Ectodermal cell (in vitro differentiated cells): ENCODE measurements around the gene HAUS7.

ENCODE experiments used
- H3K27ac ChIP-seq: 2 replicates; pipeline ENCODE4 v1.7.0; 2013; ENCODE audit warnings: mild to moderate bottlenecking, low read depth, low read length; ENCODE audit not compliant: insufficient read depth, poor library complexity, severe bottlenecking
- H3K27me3 ChIP-seq: 2 replicates; pipeline ENCODE4 v1.7.0; 2013; ENCODE audit warnings: mild to moderate bottlenecking, low read length; ENCODE audit not compliant: insufficient read depth, control insufficient read depth, poor library complexity, severe bottlenecking
- H3K36me3 ChIP-seq: one replicate; pipeline ENCODE4 v1.7.0; 2013; ENCODE audit warnings: low read length; ENCODE audit not compliant: control insufficient read depth, insufficient read depth
- H3K4me1 ChIP-seq: one replicate; pipeline ENCODE4 v1.7.0; 2013; ENCODE audit warnings: low read length; ENCODE audit not compliant: control insufficient read depth, insufficient read depth
- H3K4me3 ChIP-seq: 2 replicates; pipeline ENCODE4 v1.7.0; 2013; ENCODE audit warnings: low read depth, low read length, control low read depth; ENCODE audit not compliant: insufficient read depth
- H3K9me3 ChIP-seq: 2 replicates; pipeline ENCODE4 v1.7.0; 2013; ENCODE audit warnings: mild to moderate bottlenecking, low read length, moderate library complexity; ENCODE audit not compliant: control insufficient read depth
- WGBS, 2 experiments: methylation state at CpG; one replicate each; pipeline ENCODE4 v1.1.7; 2013; ENCODE audit warnings: missing lambda C conversion rate in 2 of 2; 5-methylcytosine and 5-hydroxymethylcytosine counted together

The HAUS7 gene

DNA sequence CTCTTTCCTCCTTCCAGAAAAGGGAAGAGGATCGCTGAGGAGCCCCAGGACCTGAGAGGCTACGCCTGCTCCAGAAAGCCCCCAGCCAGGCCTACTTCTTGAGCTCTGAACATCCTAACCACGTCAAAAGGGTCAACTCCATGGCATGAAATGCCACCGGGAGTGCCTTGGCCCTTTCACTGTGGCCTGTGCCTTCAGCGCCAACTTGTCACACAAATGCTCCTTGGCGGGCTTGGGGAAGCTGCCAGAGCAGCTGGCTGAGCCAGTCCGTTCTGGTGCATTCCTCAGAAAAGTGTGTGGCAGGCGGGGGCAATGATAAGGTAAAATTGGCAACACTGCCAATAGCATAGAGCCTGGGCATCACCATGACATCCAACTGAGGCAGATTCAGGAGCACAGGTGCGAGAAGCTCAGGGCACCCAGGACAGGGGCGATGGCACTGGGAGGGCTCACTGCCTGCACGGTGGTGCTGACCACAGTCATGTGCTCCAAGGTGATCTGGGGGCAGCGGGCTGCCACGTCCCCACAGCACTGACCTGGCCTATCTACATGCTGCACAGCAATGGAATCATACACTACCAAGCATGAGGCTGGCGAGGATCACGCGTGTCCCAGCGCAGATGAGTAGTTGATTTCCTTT, 12.4 kb downstream of the HAUS7 start:
- Histone ChIP-seq H3K27me3 (no peaks in the 10 kb centered on the region), H3K27ac (no peak overlapping the region), H3K9me3 (no peaks in the 10 kb centered on the region), H3K4me3 (no peak overlapping the region), H3K36me3 (no peaks in the 10 kb centered on the region), H3K4me1 (no peaks in the 10 kb centered on the region)
- 94 to 96% methylated on average over 15 to 17 of the region's 17 CpGs for WGBS, 2 experiments

DNA sequence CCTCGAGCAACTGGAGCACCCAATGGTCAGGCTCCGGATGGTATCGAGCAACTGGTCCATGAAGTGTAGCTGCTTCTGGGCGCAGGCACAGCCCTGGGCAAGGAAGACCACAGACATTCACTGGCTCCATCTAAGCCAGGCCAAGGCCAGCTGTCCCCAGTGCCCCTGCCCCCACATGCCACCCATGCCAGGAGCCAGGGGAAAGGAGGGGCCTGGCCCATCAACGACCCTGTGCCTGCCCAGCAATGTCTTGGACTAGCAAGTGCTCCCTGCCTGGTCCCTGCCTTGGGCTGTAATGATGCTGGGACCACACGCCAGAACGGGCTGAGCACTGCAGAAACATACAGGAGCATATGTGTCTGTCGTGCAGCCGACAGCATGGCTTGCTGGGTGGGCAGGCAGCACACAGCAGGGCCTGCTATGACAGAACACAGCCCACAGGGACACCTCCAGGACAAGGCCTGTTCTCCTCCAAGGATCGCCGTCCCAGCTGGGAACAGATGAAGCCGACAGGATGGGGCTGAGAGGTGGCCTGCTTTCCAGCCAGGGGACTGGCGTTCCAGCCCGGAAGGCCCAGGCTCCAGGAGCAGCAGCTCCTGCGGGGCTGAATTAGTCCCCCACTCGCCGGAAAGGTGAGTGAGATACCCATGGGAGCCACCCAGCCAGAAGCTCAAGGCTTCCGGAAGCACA, 13.1 kb downstream of the HAUS7 start:
- WGBS, 2 experiments = 92 to 95% methylated on average over 18 of the region's 18 CpGs
- Histone ChIP-seq H3K4me3 (no peak overlapping the region), H3K9me3 (no peaks in the 10 kb centered on the region), H3K27me3 (no peaks in the 10 kb centered on the region), H3K4me1 (no peaks in the 10 kb centered on the region), H3K36me3 (no peaks in the 10 kb centered on the region), H3K27ac (no peak overlapping the region)

DNA sequence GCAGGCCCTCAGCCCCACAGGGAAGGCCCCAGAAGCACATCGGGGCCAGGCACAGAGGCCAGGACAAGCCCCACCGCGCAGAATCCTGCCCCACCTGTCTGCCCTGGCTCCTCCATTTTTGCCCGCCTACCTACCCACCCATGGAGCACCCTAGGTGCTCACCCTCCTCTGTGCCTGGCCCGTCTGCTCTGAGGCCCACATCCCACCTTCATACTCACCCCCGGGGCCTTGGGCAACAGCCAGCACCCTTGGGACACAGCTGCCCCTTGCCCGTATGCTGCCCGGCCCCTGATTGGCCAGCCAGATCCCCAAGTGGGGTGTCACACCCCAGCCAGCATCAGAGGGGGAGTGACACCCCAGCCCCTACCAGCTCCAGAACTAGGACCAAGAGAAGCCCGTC, 13.7 kb downstream of the HAUS7 start:
- Histone ChIP-seq H3K36me3 (no peaks in the 10 kb centered on the region), H3K9me3 (no peaks in the 10 kb centered on the region), H3K4me3 (no peak overlapping the region), H3K27ac (no peak overlapping the region), H3K27me3 (no peaks in the 10 kb centered on the region), H3K4me1 (no peaks in the 10 kb centered on the region)
- 93 to 94% methylated on average over 9 of the region's 9 CpGs for whole genome bisulfite sequencing, 2 experiments

DNA sequence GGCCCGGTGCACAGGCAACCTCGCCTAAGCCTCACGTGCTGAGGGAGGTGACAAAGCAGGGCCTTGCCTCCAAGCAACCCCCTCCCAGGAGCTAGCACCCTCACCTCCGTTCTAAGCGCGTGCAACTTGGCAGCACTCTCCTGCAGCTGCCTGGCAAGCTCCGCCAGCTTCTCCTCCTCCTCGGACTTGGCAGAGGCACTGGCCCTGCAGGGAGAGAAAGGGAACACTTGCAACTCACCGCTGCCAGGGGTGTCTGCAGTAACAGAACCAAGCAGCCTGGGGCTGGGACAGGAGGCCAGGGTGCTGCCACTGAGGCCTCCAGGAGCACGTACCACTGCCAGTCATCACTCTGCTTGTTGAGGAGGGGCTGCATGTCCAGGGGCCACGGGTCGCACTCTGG, 14.2 kb downstream of the HAUS7 start:
- no peak overlapping the region for H3K4me3 ChIP-seq
- no peaks in the 10 kb centered on the region for H3K36me3 ChIP-seq
- no peaks in the 10 kb centered on the region for H3K27me3 ChIP-seq
- H3K9me3 ChIP-seq = no peaks in the 10 kb centered on the region
- 97% methylated on average over 12 of the region's 12 CpGs for WGBS, 2 experiments
- H3K4me1 ChIP-seq = no peaks in the 10 kb centered on the region
- no peak overlapping the region for H3K27ac ChIP-seq

DNA sequence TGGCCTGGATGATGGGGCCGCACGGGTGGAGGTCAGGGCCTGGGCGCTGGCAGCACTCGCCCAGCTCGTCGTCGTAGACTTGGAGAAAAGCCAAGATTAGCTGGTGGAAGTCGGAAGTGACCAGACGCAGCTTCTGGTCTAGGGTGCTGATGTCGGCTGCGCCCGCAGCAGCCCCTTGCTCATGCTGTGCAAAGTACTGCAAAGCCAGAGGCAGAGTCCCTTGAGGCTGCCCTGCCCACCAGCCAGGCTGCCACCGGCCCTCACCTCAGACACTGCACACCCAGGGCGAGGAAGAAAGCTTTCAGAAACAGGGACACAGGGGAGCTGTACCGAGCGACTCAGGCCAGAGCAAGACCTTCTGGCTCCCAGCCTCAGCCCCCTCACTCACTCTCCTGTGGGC, 14.8 kb downstream of the HAUS7 start:
- H3K9me3 ChIP-seq = no peaks in the 10 kb centered on the region

DNA sequence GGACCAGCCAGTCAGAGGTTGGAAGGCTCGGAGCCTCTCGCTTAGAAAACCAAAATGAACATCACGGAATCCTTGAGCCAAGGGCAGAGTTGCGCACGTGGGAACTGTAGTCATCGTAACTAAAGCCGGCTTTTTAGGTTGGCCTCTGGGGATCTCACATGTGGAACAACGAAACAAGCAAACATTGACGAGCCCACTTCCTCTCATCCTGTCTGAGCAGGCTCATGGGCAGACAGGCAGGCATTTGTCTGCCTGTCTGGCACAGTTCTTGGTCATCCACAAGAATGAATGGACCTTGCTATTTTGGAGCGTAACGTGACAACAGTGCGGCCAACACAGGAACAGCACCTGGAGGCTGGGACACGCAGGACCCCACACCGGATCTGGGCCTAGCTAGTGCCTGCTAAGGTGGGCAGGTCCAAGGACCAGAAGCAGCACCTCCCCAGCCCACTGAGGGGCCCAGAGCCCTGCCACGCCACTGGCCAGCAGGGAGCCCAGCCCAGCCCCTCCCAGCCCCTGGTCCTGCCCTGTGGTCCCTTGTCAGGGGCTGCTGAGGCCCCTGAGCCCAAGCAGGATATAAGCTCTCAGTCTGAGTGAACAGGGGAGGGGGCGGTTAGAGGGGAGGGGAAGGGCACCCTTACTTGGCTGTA, 15.3 kb downstream of the HAUS7 start:
- no peaks in the 10 kb centered on the region for H3K36me3 ChIP-seq
- 90% methylated on average over 16 of the region's 16 CpGs for WGBS, 2 experiments
- H3K4me1 ChIP-seq = no peaks in the 10 kb centered on the region
- no peaks in the 10 kb centered on the region for H3K27me3 ChIP-seq
- no peaks in the 10 kb centered on the region for H3K9me3 ChIP-seq
- H3K4me3 ChIP-seq = no peak overlapping the region
- no peak overlapping the region for H3K27ac ChIP-seq

More for the DNA sequence above, 14.8 kb downstream of the HAUS7 start:
- 91 to 95% methylated on average over 16 of the region's 16 CpGs for WGBS, 2 experiments
- H3K36me3 ChIP-seq = no peaks in the 10 kb centered on the region
- no peak overlapping the region for H3K27ac ChIP-seq
- H3K27me3 ChIP-seq = no peaks in the 10 kb centered on the region
- H3K4me3 ChIP-seq = no peak overlapping the region
- H3K4me1 ChIP-seq = no peaks in the 10 kb centered on the region

DNA sequence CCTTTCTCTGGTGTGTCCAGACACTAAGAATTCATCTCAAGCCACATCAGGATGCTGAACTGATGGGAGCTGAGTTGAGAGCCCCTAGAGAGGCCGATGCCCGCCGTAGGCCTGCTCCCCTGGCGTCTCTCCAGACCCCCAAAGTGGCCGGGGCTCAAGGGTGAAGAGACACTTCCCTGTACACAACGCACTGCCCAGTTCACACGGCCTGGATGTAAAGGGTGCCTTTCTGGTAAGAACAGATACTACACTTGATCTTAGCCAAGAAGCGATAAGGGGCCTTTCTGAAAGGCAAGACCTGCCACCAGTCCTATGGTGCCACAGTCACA, 19.5 kb downstream of the HAUS7 start:
- Histone ChIP-seq H3K27ac (no peak overlapping the region), H3K36me3 (no peaks in the 10 kb centered on the region), H3K9me3 (no peaks in the 10 kb centered on the region), H3K4me3 (no peak overlapping the region), H3K4me1 (no peaks in the 10 kb centered on the region), H3K27me3 (no peaks in the 10 kb centered on the region)
- WGBS, 2 experiments = 95 to 98% methylated on average over 8 of the region's 8 CpGs

DNA sequence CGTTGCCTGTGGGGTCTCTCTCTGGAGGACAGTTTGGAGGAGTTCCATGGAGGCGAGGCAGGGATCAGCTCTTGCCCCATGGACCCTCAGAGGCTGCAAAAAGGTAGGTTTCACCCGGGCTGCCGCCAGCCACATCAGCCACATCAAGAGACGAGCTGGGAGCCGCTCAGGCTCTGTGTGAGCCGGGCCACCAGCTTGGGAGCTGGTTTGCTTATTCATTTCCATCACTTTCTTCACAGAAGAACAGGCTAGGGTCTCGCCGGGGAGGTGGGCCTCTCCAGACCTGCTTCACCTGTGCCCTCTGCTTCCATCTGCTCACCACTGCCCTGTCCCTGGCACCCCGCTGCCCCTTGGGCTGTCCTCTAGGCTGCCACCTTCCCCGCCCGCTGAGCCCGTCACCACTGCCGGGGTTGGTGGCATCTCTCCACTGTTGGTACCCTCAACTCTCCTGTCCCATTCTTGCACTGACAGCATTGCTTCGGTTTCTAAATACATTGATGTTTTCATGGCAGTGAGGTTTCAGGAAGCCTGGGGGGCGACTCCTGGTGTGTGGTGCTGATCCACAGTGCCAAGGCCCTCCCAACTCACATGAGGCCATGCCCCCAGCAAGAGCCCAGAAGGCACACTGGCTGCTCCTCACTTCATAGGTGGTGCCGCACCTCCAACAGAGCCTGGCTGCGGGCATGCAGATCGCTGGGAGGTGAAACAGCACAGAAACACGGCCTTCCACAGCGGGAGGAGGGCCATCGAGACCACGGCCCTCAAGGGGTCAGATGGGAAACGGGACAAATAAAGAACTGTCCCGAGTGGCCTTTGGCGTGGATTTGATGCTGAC, 20.0 kb downstream of the HAUS7 start:
- H3K4me1 ChIP-seq = no peaks in the 10 kb centered on the region
- no peak overlapping the region for H3K4me3 ChIP-seq
- H3K9me3 ChIP-seq = no peaks in the 10 kb centered on the region
- H3K27me3 ChIP-seq = no peaks in the 10 kb centered on the region
- no peak overlapping the region for H3K27ac ChIP-seq
- no peaks in the 10 kb centered on the region for H3K36me3 ChIP-seq
- 95 to 96% methylated on average over 26 of the region's 26 CpGs for WGBS, 2 experiments

DNA sequence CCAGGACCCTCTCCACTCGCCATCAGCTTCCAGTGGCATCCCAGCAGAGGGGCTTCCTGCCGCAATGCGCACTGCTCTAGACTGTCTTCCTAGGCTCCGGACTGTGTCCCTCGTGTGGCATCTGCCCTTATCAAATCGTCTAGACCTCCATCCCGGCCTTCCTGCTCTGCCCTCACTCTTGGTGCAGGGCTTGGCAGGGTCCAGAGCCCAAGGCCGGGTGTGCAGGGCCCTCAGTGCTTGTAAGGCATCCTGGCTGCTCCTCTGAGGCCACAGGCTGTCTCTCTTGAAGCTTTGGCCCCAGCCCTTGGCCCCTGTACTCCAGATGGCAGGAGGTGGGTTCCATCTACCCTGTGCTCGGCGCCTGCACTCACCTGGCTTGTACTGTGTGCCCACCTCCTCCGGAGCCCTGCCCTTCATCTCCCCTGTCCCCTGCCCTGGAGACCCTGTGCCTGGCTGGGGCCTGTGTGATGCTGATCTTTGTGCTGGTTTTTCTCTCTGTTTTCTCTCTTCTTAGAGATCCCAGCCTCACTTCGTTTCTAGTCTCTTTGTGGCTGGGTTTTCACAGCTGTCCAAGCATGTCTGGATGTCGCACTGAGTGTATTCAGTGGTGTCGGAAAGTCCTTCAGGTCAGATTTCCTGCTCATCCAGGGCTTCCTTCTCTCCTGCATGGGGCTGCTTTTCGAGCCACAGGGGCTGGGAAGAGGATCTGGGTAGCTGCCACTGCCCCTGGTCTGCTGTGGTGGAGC, 20.8 kb downstream of the HAUS7 start:
- 93 to 95% methylated on average over 15 of the region's 15 CpGs for WGBS, 2 experiments
- H3K27me3 ChIP-seq = no peaks in the 10 kb centered on the region
- no peaks in the 10 kb centered on the region for H3K36me3 ChIP-seq
- H3K4me1 ChIP-seq = no peaks in the 10 kb centered on the region
- H3K4me3 ChIP-seq = no peak overlapping the region
- H3K27ac ChIP-seq = no peak overlapping the region
- H3K9me3 ChIP-seq = no peaks in the 10 kb centered on the region
